Measurements from ENCODE around the gene AUNIP.

GRCh38 chr1:25869909-25870606 lies 10.8 kb upstream of the AUNIP start:
- TF ChIP-seq CTCF (IDR thresholded peaks at IDR 0.05; ENCODE audit: low read length) (no peak), EZH2 (optimal IDR thresholded peaks at IDR 0.05; ENCODE audit: low read depth, low read length) (no peak), EZH2phosphoT487 (IDR thresholded peaks at IDR 0.05; ENCODE audit: low read length) (no peak)
